Bronchus fibroblast of lung (primary cell): Measurements from ENCODE around the gene TTC21B. TPM values are rescaled to one million over a fixed set of nuclear protein-coding genes. Genes with fewer than 3 reads are reported as not detected.

Source experiments
- total RNA-seq: library from RNA; depleted of rRNA; stranded (reverse); fragments of >200 nt; gene quantifications from 2 replicates; pipeline ENCODE4 v1.2.3, GENCODE V29; 2015

The TTC21B gene
- total RNA-seq, result 7.4 and 9.4 TPM in 2 replicates

GRCh38 chr2:165953655-165954606 lies at the start of gene TTC21B:
Gene TTC21B (minus strand): TSS chr2:165953776. CDS start chr2:165953705, 71 bp downstream.

Other genes starting within 250 kb of the TTC21B start
- gene GALNT3, start 159.5 kb downstream of the TTC21B start, total RNA-seq, result 0.84 and 2.5 TPM in 2 replicates
- under 0.01 TPM in 1 of 2 replicates, not detected in the other for gene SCN1A, start 174.2 kb upstream of the TTC21B start, total RNA-seq